ENCODE results near the gene MRM1.
"Not testable (repeated sequence)": the region's sequence is repeated elsewhere in the genome, so short reads cannot be mapped to it uniquely, and the experiment has no call there.

MRM1 gene

GRCh38 chr17:36597226-36597625 lies 4.2 kb upstream of the MRM1 start:
- H3K4me1 Mint-ChIP-seq: peaks cover 32% of the 10 kb centered on the region
- no peak for ATAC-seq
- peaks cover 4% of the 10 kb centered on the region for H3K36me3 Mint-ChIP-seq
- H3K27me3 Mint-ChIP-seq: no peaks in the 10 kb centered on the region
- H3K27ac Mint-ChIP-seq: no peak overlapping the region
- no peak overlapping the region for H3K4me3 Mint-ChIP-seq
- no peaks in the 10 kb centered on the region for H3K9me3 Mint-ChIP-seq

- H3K4me3 Mint-ChIP-seq: no peak overlapping the region
- H3K36me3 Mint-ChIP-seq: peaks cover 4% of the 10 kb centered on the region
- no peaks in the 10 kb centered on the region for H3K27me3 Mint-ChIP-seq
- H3K4me1 Mint-ChIP-seq: peaks cover 31% of the 10 kb centered on the region
- ATAC-seq: no peak
- H3K27ac Mint-ChIP-seq: no peak overlapping the region
- no peaks in the 10 kb centered on the region for H3K9me3 Mint-ChIP-seq
Observed at GRCh38 chr17:36597866-36598777, 3.3 kb upstream of the MRM1 start.

GRCh38 chr17:36598951-36599401 lies 2.4 kb upstream of the MRM1 start:
- peaks cover 6% of the 10 kb centered on the region for H3K36me3 Mint-ChIP-seq
- H3K9me3 Mint-ChIP-seq: no peaks in the 10 kb centered on the region
- no peaks in the 10 kb centered on the region for H3K27me3 Mint-ChIP-seq
- no peak overlapping the region for H3K27ac Mint-ChIP-seq
- no peak for ATAC-seq
- no peak overlapping the region for H3K4me3 Mint-ChIP-seq
- H3K4me1 Mint-ChIP-seq: peaks cover 28% of the 10 kb centered on the region

- H3K4me1 Mint-ChIP-seq: peaks cover 32% of the 10 kb centered on the region
- peaks cover 13% of the 10 kb centered on the region for H3K36me3 Mint-ChIP-seq
- no peak for ATAC-seq
- no peak overlapping the region for H3K4me3 Mint-ChIP-seq
- H3K27ac Mint-ChIP-seq: no peak overlapping the region
- no peaks in the 10 kb centered on the region for H3K9me3 Mint-ChIP-seq
- no peaks in the 10 kb centered on the region for H3K27me3 Mint-ChIP-seq
Observed at GRCh38 chr17:36599546-36600250, 1.7 kb upstream of the MRM1 start.

GRCh38 chr17:36600465-36600864 lies 918 bp upstream of the MRM1 start:
- Mint-ChIP-seq H3K27ac (peak overlapping the region; percentile 93), H3K4me3 (peak overlapping the region; percentile 87), H3K36me3 (peaks cover 14% of the 10 kb centered on the region), H3K9me3 (no peaks in the 10 kb centered on the region), H3K4me1 (peaks cover 40% of the 10 kb centered on the region), H3K27me3 (no peaks in the 10 kb centered on the region)
- ATAC-seq: no peak

GRCh38 chr17:36600936-36601302 lies 464 bp upstream of the MRM1 start:
- ATAC-seq: no peak
- H3K27ac Mint-ChIP-seq: peak overlapping the region; percentile 93
- H3K4me3 Mint-ChIP-seq: peak overlapping the region; percentile 87
- no peaks in the 10 kb centered on the region for H3K9me3 Mint-ChIP-seq
- no peaks in the 10 kb centered on the region for H3K27me3 Mint-ChIP-seq
- H3K4me1 Mint-ChIP-seq: peaks cover 44% of the 10 kb centered on the region
- H3K36me3 Mint-ChIP-seq: peaks cover 18% of the 10 kb centered on the region

GRCh38 chr17:36602030-36602748 lies 806 bp downstream of the MRM1 start:
- peaks cover 48% of the 10 kb centered on the region for H3K4me1 Mint-ChIP-seq
- peak overlapping the region; percentile 93 for H3K27ac Mint-ChIP-seq
- no peaks in the 10 kb centered on the region for H3K27me3 Mint-ChIP-seq
- peaks cover 22% of the 10 kb centered on the region for H3K36me3 Mint-ChIP-seq
- ATAC-seq: peak; percentile 16
- H3K4me3 Mint-ChIP-seq: peak overlapping the region; percentile 87
- H3K9me3 Mint-ChIP-seq: no peaks in the 10 kb centered on the region

- Mint-ChIP-seq H3K27me3 (no peaks in the 10 kb centered on the region), H3K36me3 (peaks cover 27% of the 10 kb centered on the region), H3K4me1 (peaks cover 53% of the 10 kb centered on the region), H3K27ac (peak overlapping the region; percentile 93), H3K9me3 (no peaks in the 10 kb centered on the region), H3K4me3 (peak overlapping the region; percentile 87)
- no peak for ATAC-seq
Observed at GRCh38 chr17:36602924-36603384, 1.6 kb downstream of the MRM1 start.

GRCh38 chr17:36605028-36605427 lies 3.6 kb downstream of the MRM1 start:
- peaks cover 33% of the 10 kb centered on the region for H3K36me3 Mint-ChIP-seq
- not testable (repeated sequence) for ATAC-seq, H3K9me3 Mint-ChIP-seq, H3K27me3 Mint-ChIP-seq, H3K27ac Mint-ChIP-seq, H3K4me3 Mint-ChIP-seq
- H3K4me1 Mint-ChIP-seq: peaks cover 68% of the 10 kb centered on the region

- Mint-ChIP-seq H3K27ac (no peak overlapping the region), H3K4me1 (peaks cover 48% of the 10 kb centered on the region), H3K36me3 (peaks cover 42% of the 10 kb centered on the region), H3K9me3 (no peaks in the 10 kb centered on the region), H3K4me3 (no peak overlapping the region), H3K27me3 (no peaks in the 10 kb centered on the region)
- no peak for ATAC-seq
Observed at GRCh38 chr17:36608280-36608679, 6.9 kb downstream of the MRM1 start.

- no peaks in the 10 kb centered on the region for H3K27me3 Mint-ChIP-seq
- H3K27ac Mint-ChIP-seq: no peak overlapping the region
- H3K4me3 Mint-ChIP-seq: no peak overlapping the region
- ATAC-seq: peak; percentile 62
- H3K4me1 Mint-ChIP-seq: peaks cover 44% of the 10 kb centered on the region
- no peaks in the 10 kb centered on the region for H3K9me3 Mint-ChIP-seq
- H3K36me3 Mint-ChIP-seq: peaks cover 41% of the 10 kb centered on the region
Observed at GRCh38 chr17:36608794-36609497, 7.6 kb downstream of the MRM1 start.

GRCh38 chr17:36609498-36609862 lies 8.1 kb downstream of the MRM1 start:
- peaks cover 35% of the 10 kb centered on the region for H3K36me3 Mint-ChIP-seq
- peaks cover 38% of the 10 kb centered on the region for H3K4me1 Mint-ChIP-seq
- ATAC-seq: no peak
- H3K27ac Mint-ChIP-seq: no peak overlapping the region
- no peak overlapping the region for H3K4me3 Mint-ChIP-seq
- no peaks in the 10 kb centered on the region for H3K27me3 Mint-ChIP-seq
- no peaks in the 10 kb centered on the region for H3K9me3 Mint-ChIP-seq

- H3K27me3 Mint-ChIP-seq: no peaks in the 10 kb centered on the region
- H3K9me3 Mint-ChIP-seq: no peaks in the 10 kb centered on the region
- H3K4me3 Mint-ChIP-seq: no peak overlapping the region
- H3K27ac Mint-ChIP-seq: no peak overlapping the region
- peaks cover 28% of the 10 kb centered on the region for H3K4me1 Mint-ChIP-seq
- H3K36me3 Mint-ChIP-seq: peaks cover 28% of the 10 kb centered on the region
- no peak for ATAC-seq
Observed at GRCh38 chr17:36610474-36610873, 9.1 kb downstream of the MRM1 start.

GRCh38 chr17:36611345-36612072 lies 10.1 kb downstream of the MRM1 start:
- Mint-ChIP-seq H3K27me3 (no peaks in the 10 kb centered on the region), H3K27ac (no peak overlapping the region), H3K4me3 (no peak overlapping the region), H3K4me1 (peaks cover 20% of the 10 kb centered on the region), H3K9me3 (no peaks in the 10 kb centered on the region), H3K36me3 (peaks cover 20% of the 10 kb centered on the region)
- no peak for ATAC-seq
